GM06990 (cell line): ENCODE measurements around the gene KIF5A.
A peak's percentile ranks its signal among the peaks of the same experiment; 100 is the strongest.
"Not testable (repeated sequence)": the region's sequence is repeated elsewhere in the genome, so short reads cannot be mapped to it uniquely, and the experiment has no call there.

Experiments used
- DNase-seq: peaks from one replicate; pipeline ENCODE4 v3.0.0-alpha.2; 2011; ENCODE audit not compliant: insufficient read length; ENCODE audit errors: extremely low read depth
- H3K27me3 ChIP-seq: replicated peaks from 2 replicates; pipeline ENCODE4 v1.6.0; 2011; ENCODE audit warnings: low read length; ENCODE audit not compliant: control insufficient read depth, insufficient read depth
- H3K36me3 ChIP-seq: 2 replicates; pipeline ENCODE4 v1.5.1; 2011; ENCODE audit warnings: low read length; ENCODE audit not compliant: control insufficient read depth, insufficient read depth
- H3K4me3 ChIP-seq: replicated peaks from 2 replicates; pipeline ENCODE4 v1.5.1; 2011; ENCODE audit warnings: low read depth, mild to moderate bottlenecking, control low read depth, low read length
- TF ChIP-seq, protein P1 (sequence below): IDR thresholded peaks from 2 replicates; pipeline ENCODE4 v1.5.1; 2011; ENCODE audit warnings: low read length, control low read depth, mild to moderate bottlenecking, inconsistent platforms; ENCODE audit not compliant: insufficient read depth, poor library complexity, severe bottlenecking

KIF5A gene

DNA sequence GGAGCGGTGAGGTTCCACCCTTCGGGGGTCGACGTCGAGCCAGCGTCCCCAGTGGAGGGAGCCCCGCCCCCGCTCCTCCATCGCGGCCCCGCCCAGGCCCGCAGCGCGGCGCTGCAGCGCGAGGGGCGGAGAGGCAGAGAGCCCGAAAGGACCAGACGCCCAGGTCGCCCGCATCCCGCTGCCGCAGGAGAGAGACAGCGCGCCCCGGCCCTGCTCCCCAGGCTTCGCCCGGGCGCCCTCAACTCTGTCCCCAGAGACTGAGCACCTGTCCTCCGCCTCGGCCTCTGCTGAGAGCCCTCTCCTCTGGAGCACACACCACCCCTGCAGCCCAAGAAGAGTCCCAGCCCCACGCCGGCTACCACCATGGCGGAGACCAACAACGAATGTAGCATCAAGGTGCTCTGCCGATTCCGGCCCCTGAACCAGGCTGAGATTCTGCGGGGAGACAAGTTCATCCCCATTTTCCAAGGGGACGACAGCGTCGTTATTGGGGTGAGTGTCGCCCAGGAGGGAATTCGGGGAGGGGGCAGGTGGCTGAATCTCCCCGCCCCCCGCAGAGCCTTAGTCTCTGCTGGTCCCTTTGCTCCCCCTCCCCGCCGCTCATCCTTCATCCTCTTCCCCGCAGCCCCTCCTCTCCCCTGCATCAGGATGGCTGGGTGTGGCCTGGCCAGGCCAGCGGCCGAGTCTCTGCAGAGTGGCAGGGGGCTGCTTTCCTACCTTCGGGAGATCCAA lies at the start of gene KIF5A:
Gene KIF5A (plus strand): TSS at position 136 of the 732 bp plus-strand sequence. CDS start 228 bp downstream, at position 364.
- Histone ChIP-seq H3K4me3 (peak within 1 kb of the TSS; percentile 55), H3K27me3 (no peaks in the 10 kb centered on the region), H3K36me3 (no peaks in the 10 kb centered on the region)
- peak; percentile 61 for DNase-seq
- TF ChIP-seq, protein P1, sequence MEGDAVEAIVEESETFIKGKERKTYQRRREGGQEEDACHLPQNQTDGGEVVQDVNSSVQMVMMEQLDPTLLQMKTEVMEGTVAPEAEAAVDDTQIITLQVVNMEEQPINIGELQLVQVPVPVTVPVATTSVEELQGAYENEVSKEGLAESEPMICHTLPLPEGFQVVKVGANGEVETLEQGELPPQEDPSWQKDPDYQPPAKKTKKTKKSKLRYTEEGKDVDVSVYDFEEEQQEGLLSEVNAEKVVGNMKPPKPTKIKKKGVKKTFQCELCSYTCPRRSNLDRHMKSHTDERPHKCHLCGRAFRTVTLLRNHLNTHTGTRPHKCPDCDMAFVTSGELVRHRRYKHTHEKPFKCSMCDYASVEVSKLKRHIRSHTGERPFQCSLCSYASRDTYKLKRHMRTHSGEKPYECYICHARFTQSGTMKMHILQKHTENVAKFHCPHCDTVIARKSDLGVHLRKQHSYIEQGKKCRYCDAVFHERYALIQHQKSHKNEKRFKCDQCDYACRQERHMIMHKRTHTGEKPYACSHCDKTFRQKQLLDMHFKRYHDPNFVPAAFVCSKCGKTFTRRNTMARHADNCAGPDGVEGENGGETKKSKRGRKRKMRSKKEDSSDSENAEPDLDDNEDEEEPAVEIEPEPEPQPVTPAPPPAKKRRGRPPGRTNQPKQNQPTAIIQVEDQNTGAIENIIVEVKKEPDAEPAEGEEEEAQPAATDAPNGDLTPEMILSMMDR, result no peak

DNA sequence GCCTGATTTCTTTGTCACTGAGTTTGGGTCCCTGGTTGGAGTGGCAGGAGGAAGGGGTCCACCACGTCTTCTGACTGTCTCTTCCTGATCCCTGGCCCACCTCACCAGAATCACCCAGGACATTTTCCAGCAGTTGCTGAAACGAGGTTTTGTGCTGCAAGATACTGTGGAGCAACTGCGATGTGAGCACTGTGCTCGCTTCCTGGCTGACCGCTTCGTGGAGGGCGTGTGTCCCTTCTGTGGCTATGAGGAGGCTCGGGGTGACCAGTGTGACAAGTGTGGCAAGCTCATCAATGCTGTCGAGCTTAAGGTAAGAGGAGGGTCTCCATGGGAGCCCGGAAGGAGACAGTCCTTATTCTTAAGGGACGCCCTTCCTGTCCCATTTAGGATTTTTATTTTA lies 49.6 kb upstream of the KIF5A start:
- Histone ChIP-seq H3K4me3 (no peak overlapping the region), H3K36me3 (peaks cover 23% of the 10 kb centered on the region), H3K27me3 (no peaks in the 10 kb centered on the region)
- DNase-seq, result no peak
- TF ChIP-seq, protein P1, result no peak

DNA sequence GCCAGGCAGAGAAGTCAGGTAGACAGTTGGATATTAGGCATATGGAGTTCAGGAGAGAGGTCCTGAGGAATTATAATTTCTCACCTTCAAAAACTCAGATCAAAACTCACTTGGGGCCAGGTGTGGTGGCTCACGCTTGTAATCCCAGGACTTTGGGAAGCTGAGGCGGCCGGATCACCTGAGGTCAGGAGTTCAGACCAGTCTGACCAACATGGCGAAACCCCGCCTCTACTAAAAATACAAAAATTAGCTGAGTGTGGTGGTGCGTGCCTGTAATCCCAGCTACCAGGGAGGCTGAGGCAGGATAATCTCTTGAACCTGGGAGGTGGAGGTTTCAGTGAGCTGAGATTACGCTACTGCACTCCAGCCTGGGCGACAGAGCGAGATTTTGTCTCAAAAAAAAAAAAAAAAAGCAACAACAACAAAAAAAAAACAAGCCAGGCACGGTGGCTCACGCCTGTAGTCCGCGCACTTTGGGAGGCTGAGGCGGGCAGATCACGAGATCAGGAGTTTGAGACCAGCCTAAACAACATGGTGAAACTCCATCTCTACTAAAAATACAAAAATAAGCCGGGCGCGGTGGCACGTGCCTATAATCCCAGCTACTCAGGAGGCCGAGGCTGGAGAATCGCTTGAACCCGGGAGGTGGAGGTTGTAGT lies 47.4 kb upstream of the KIF5A start:
- not testable (repeated sequence) for H3K4me3 ChIP-seq, DNase-seq, H3K27me3 ChIP-seq
- peaks cover 29% of the 10 kb centered on the region for H3K36me3 ChIP-seq

DNA sequence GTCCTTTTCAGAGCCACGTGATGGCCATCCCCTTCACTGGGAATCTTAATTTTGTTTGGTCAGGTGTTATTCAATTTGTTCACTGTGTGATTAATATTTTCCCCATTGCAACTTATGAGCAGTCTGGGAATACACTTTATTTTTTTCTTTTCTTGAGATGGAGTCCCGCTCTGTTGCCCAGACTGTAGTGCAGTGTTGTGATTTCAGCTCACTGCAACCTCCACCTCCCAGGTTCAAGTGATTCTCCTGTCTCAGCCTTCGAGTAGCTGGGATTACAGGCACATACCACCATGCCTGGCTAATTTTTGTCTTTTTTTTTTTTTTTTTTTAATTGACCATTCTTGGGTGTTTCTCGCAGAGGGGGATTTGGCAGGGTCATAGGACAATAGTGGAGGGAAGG lies 43.3 kb upstream of the KIF5A start:
- H3K36me3 ChIP-seq, result peaks cover 13% of the 10 kb centered on the region
- DNase-seq, H3K4me3 ChIP-seq, H3K27me3 ChIP-seq: not testable (repeated sequence)

DNA sequence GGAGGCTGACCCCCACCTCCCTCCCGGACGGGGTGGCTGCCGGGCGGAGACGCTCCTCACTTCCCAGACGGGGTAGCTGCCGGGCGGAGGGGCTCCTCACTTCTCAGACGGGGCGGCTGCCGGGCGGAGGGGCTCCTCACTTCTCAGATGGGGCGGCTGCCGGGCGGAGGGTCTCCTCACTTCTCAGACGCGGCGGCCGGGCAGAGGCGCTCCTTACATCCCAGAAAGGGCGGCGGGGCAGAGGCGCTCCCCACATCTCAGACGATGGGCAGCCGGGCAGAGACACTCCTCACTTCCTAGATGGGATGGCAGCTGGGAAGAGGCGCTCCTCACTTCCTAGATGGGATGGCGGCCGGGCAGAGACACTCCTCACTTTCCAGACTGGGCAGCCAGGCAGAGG lies 42.0 kb upstream of the KIF5A start:
- DNase-seq, H3K4me3 ChIP-seq, H3K27me3 ChIP-seq: not testable (repeated sequence)
- H3K36me3 ChIP-seq, result peaks cover 16% of the 10 kb centered on the region

DNA sequence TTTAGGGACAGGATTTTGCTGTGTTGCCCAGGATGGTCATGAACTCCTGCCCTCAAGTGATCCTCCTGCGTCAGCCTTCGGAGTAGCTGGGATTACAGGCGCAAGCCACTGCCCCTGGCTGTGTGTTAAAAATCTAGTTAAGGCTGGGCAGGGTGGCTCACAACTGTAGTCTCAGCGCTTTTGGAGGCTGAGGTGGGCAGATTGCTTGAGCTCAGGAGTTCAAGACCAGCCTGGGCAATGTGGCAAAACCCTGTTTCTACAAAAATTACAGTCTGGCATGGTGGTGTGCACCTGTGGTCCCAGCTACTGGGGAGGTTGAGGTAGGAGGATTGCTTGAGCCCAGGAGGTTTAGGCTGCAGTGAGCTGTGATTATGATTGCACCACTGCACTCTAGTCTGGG lies 38.7 kb upstream of the KIF5A start:
- Histone ChIP-seq H3K4me3 (no peak overlapping the region), H3K36me3 (peaks cover 24% of the 10 kb centered on the region), H3K27me3 (no peaks in the 10 kb centered on the region)
- DNase-seq, result no peak
- TF ChIP-seq, protein P1, result no peak

DNA sequence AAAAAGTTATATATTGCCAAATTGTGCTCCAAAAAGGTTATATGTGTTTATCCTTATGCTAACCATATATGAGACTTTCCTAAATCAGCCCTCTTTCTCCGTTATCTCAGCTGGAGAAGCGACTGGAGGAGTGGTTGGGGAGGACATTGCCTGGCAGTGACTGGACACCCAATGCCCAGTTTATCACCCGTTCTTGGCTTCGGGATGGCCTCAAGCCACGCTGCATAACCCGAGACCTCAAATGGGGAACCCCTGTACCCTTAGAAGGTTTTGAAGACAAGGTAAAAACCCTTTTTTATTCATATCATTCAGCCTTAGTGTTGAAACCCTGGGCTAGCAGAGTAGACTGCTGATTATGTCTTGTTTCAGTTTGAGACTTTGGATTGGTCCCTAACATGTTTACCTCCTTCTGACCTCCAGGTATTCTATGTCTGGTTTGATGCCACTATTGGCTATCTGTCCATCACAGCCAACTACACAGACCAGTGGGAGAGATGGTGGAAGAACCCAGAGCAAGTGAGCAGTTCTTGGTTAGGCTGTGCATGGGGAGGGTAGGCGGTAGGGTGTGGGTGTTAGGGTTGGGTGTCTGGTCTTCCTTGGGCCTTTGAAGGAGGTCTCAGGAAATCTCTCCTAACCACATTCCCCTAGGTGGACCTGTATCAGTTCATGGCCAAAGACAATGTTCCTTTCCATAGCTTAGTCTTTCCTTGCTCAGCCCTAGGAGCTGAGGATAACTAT lies 38.1 kb upstream of the KIF5A start:
- H3K36me3 ChIP-seq, result peaks cover 28% of the 10 kb centered on the region
- TF ChIP-seq, protein P1, result no peak
- no peaks in the 10 kb centered on the region for H3K27me3 ChIP-seq
- DNase-seq, result no peak
- H3K4me3 ChIP-seq, result no peak overlapping the region
